H1 (cell line): ENCODE data around the gene RBM15. TPM values are rescaled to one million over a fixed set of nuclear protein-coding genes. Genes with fewer than 3 reads are reported as not detected.
A peak's percentile ranks its signal among the peaks of the same experiment; 100 is the strongest.

Experiments used
- CTCF ChIA-PET: fragments of 300-600 bp; sonication (Branson Sonifier 250); formaldehyde crosslinking; loops from one replicate; lab custom pipeline; 2021; ENCODE audit not compliant: partially characterized antibody; lab: Charles Lee
- POLR2A ChIA-PET: fragments of 300-600 bp; sonication (Branson Sonifier 250); formaldehyde crosslinking; loops from one replicate; lab custom pipeline; 2021; ENCODE audit warnings: inconsistent platforms; ENCODE audit not compliant: partially characterized antibody; lab: Charles Lee
- DNase-seq, 2 experiments: peaks; one replicate each; pipeline versions ENCODE4 v3.0.0 to v3.0.0-alpha.2; 2010 to 2022; ENCODE audit warnings: low spot score in 2 of 2, low read depth in 1 of 2, mixed read lengths in 1 of 2
- FAIRE-seq: peaks from 2 replicates; lab custom pipeline; 2011; peaks lifted over from hg19 to GRCh38; lab: Jason Lieb, UNC
- H2AFZ ChIP-seq: 2 replicates; pipeline ENCODE4 v1.8.1; 2012; ENCODE audit warnings: low read length, inconsistent platforms
- H2AK5ac ChIP-seq: 2 replicates; pipeline ENCODE4 v1.6.1; 2013; ENCODE audit warnings: low read depth, low read length
- H2BK120ac ChIP-seq: replicated peaks from 2 replicates; pipeline ENCODE3; 2013; ENCODE audit warnings: low read depth, low read length, inconsistent platforms
- H2BK12ac ChIP-seq: 2 replicates; pipeline ENCODE4 v1.6.1; 2013; ENCODE audit warnings: low read depth, low read length
- H2BK15ac ChIP-seq: 2 replicates; pipeline ENCODE4 v1.6.1; 2013; ENCODE audit warnings: low read length
- H2BK20ac ChIP-seq: 2 replicates; pipeline ENCODE4 v1.6.1; 2013; ENCODE audit warnings: low read length
- H2BK5ac ChIP-seq: 2 replicates; pipeline ENCODE4 v1.6.1; 2013; ENCODE audit warnings: low read depth, low read length
- H3K14ac ChIP-seq: 2 replicates; pipeline ENCODE4 v1.6.1; 2013; ENCODE audit warnings: inconsistent platforms; ENCODE audit not compliant: insufficient read length
- H3K18ac ChIP-seq: 2 replicates; pipeline ENCODE4 v1.6.1; 2013; ENCODE audit warnings: low read length; ENCODE audit errors: extremely low read depth
- H3K23ac ChIP-seq: 2 replicates; pipeline ENCODE4 v1.6.1; 2013; ENCODE audit warnings: inconsistent platforms; ENCODE audit not compliant: insufficient read length
- H3K23me2 ChIP-seq: 2 replicates; pipeline ENCODE4 v1.6.1; 2013; ENCODE audit warnings: low read depth, low read length
- H3K27ac ChIP-seq: 2 replicates; pipeline ENCODE4 v1.6.1; 2011; ENCODE audit warnings: low read depth, low read length, inconsistent platforms
- H3K27me3 ChIP-seq, 4 experiments: replicated peaks in 1 of 4; 1 replicate in 1 of 4; 2 replicates in 3 of 4; pipeline versions ENCODE4 v1.6.1 to v1.8.1; 2011 to 2013; ENCODE audit warnings: low read length in 3 of 4, mild to moderate bottlenecking in 3 of 4, inconsistent platforms in 2 of 4, mixed read lengths in 2 of 4, moderate library complexity in 1 of 4; ENCODE audit not compliant: control insufficient read depth in 3 of 4, insufficient read depth in 3 of 4; ENCODE audit errors: extremely low read depth in 1 of 4
- H3K36me3 ChIP-seq, 4 experiments: 2 replicates each; pipeline versions ENCODE4 v1.6.1 to v1.8.1; 2011 to 2013; ENCODE audit warnings: mild to moderate bottlenecking in 4 of 4, low read length in 3 of 4, moderate library complexity in 2 of 4, control low read depth in 1 of 4, inconsistent platforms in 1 of 4; ENCODE audit not compliant: insufficient read depth in 4 of 4, control insufficient read depth in 2 of 4
- H3K4ac ChIP-seq: replicated peaks from 2 replicates; pipeline ENCODE3; 2013; ENCODE audit warnings: low read length, low read depth, mixed read lengths, inconsistent platforms; ENCODE audit not compliant: insufficient read length
- H3K4me1 ChIP-seq, 4 experiments: replicated peaks in 1 of 4; 1 replicate in 1 of 4; 2 replicates in 3 of 4; pipeline versions ENCODE4 v1.6.1 to v1.8.1; 2011 to 2013; ENCODE audit warnings: low read length in 3 of 4, inconsistent platforms in 2 of 4, mixed read lengths in 1 of 4; ENCODE audit not compliant: insufficient read depth in 4 of 4, control insufficient read depth in 3 of 4
- H3K4me2 ChIP-seq, 2 experiments: 2 replicates each; pipeline versions ENCODE4 v1.6.1 to v1.8.1; 2011 to 2013; ENCODE audit warnings: low read depth in 2 of 2, low read length in 2 of 2, control low read depth in 1 of 2, inconsistent platforms in 1 of 2, mild to moderate bottlenecking in 1 of 2; ENCODE audit not compliant: insufficient read depth in 1 of 2
- H3K4me3 ChIP-seq, 4 experiments: fragments of 200-600, 300-600 bp in 1 of 4; sonication (generic), shearing (Covaris generic), sonication (Bioruptor Twin) in 1 of 4; 2 replicates each; pipeline versions ENCODE4 v1.5.1 to v1.8.1; 2011 to 2016; ENCODE audit warnings: low read length in 4 of 4, low read depth in 3 of 4, control low read depth in 2 of 4, inconsistent platforms in 2 of 4, mild to moderate bottlenecking in 2 of 4, mixed read lengths in 1 of 4, moderate library complexity in 1 of 4; ENCODE audit not compliant: insufficient read depth in 2 of 4; ENCODE audit errors: extremely low read depth in 1 of 4
- H3K56ac ChIP-seq: replicated peaks from 2 replicates; pipeline ENCODE3; 2013; ENCODE audit warnings: low read depth, mild to moderate bottlenecking, mixed read lengths, low read length, inconsistent platforms; ENCODE audit not compliant: insufficient read length
- H3K79me1 ChIP-seq: 2 replicates; pipeline ENCODE4 v1.6.1; 2013; ENCODE audit warnings: low read depth, low read length, control low read depth
- H3K79me2 ChIP-seq, 2 experiments: 2 replicates each; pipeline versions ENCODE4 v1.6.1 to v1.8.1; 2012 to 2013; ENCODE audit warnings: low read length in 2 of 2, mild to moderate bottlenecking in 2 of 2, inconsistent platforms in 1 of 2; ENCODE audit not compliant: insufficient read depth in 2 of 2, control insufficient read depth in 1 of 2
- H3K9ac ChIP-seq, 4 experiments: replicated peaks in 1 of 4; 1 replicate in 1 of 4; 2 replicates in 3 of 4; pipeline versions ENCODE4 v1.6.1 to v1.8.1; 2011 to 2013; ENCODE audit warnings: low read depth in 3 of 4, low read length in 3 of 4, control low read depth in 2 of 4, mild to moderate bottlenecking in 2 of 4, moderate library complexity in 2 of 4, inconsistent platforms in 1 of 4; ENCODE audit errors: extremely low read depth in 1 of 4
- H3K9me3 ChIP-seq, 2 experiments: 2 replicates each; pipeline versions ENCODE4 v1.6.1 to v1.8.1; 2012 to 2013; ENCODE audit warnings: mild to moderate bottlenecking in 2 of 2, moderate library complexity in 2 of 2, control low read depth in 1 of 2, inconsistent platforms in 1 of 2, low read depth in 1 of 2, low read length in 1 of 2, mixed read lengths in 1 of 2; ENCODE audit not compliant: insufficient read depth in 2 of 2
- H4K20me1 ChIP-seq, 2 experiments: replicated peaks in 1 of 2; 2 replicates each; pipeline versions ENCODE3 to v1.8.1; 2011 to 2013; ENCODE audit warnings: inconsistent platforms in 2 of 2, low read length in 2 of 2, mild to moderate bottlenecking in 1 of 2; ENCODE audit not compliant: insufficient read depth in 2 of 2, control insufficient read depth in 1 of 2
- H4K5ac ChIP-seq: 2 replicates; pipeline ENCODE4 v1.6.1; 2013; ENCODE audit warnings: low read length, low read depth, mixed read lengths, inconsistent platforms; ENCODE audit not compliant: insufficient read length
- H4K8ac ChIP-seq: 2 replicates; pipeline ENCODE4 v1.8.0; 2013; ENCODE audit warnings: mild to moderate bottlenecking, moderate library complexity, low read length, inconsistent platforms; ENCODE audit not compliant: insufficient read depth; ENCODE audit errors: extremely low read depth
- H4K91ac ChIP-seq: replicated peaks from 2 replicates; pipeline ENCODE3; 2013; ENCODE audit warnings: low read length, mixed read lengths, inconsistent platforms; ENCODE audit not compliant: insufficient read length
- ASH2L ChIP-seq: fragments of 200-600, 300-600 bp; sonication (generic); IDR thresholded peaks from one replicate; pipeline ENCODE4 v1.7.1; 2017; ENCODE audit warnings: low read length
- BCL11A ChIP-seq, 2 experiments: IDR thresholded peaks; one replicate each; pipeline ENCODE4 v1.6.1; 2011; ENCODE audit warnings: low read depth in 2 of 2, low read length in 2 of 2, mild to moderate bottlenecking in 2 of 2
- CREB1 ChIP-seq: IDR thresholded peaks from 2 replicates; pipeline ENCODE4 v1.6.1; 2012; ENCODE audit warnings: inconsistent platforms
- EGR1 ChIP-seq: IDR thresholded peaks from 2 replicates; pipeline ENCODE4 v1.6.1; 2011; ENCODE audit warnings: low read depth, low read length, borderline replicate concordance
- JUND ChIP-seq: IDR thresholded peaks from 2 replicates; pipeline ENCODE4 v1.6.1; 2011; ENCODE audit warnings: mild to moderate bottlenecking, improper control_type of control experiment, low read length
- NANOG ChIP-seq: IDR thresholded peaks from 2 replicates; pipeline ENCODE4 v1.6.1; 2011; ENCODE audit warnings: low read length, low read depth, mild to moderate bottlenecking, inconsistent platforms; ENCODE audit not compliant: insufficient read depth, poor library complexity, severe bottlenecking
- SAP30 ChIP-seq: fragments of 300-600 bp; sonication (generic); IDR thresholded peaks from 2 replicates; pipeline ENCODE4 v1.7.1; 2012; ENCODE audit warnings: low read length, moderate library complexity, mild to moderate bottlenecking, inconsistent platforms; ENCODE audit not compliant: insufficient read depth, insufficient replicate concordance
- SIN3A ChIP-seq, 2 experiments: IDR thresholded peaks in 1 of 2; conservative IDR thresholded peaks in 1 of 2; 2 replicates each; pipeline ENCODE4 v1.6.1; 2011 to 2012; ENCODE audit warnings: low read length in 2 of 2, improper control_type of control experiment in 1 of 2, low read depth in 1 of 2, mild to moderate bottlenecking in 1 of 2
- WGBS, 2 experiments: shearing (Covaris generic) in 1 of 2; methylation state at CpG; one replicate each; pipeline versions ENCODE4 v1.1.6 to v1.1.7; 2013 to 2015; ENCODE audit warnings: low lambda C conversion rate in 2 of 2, mixed read lengths in 2 of 2, inconsistent platforms in 1 of 2, low coverage in 1 of 2, missing lambda C conversion rate in 1 of 2; ENCODE audit not compliant: insufficient replicate concordance in 2 of 2, insufficient coverage in 1 of 2, insufficient read length in 1 of 2; ENCODE audit errors: extremely low coverage in 1 of 2, missing lambda C conversion rate in 1 of 2; 5-methylcytosine and 5-hydroxymethylcytosine counted together
- polyA plus RNA-seq, 7 experiments: library from polyadenylated mRNA; depleted of rRNA in 3 of 7; stranded (reverse) in 5 of 7; unstranded in 2 of 7; fragments of >200 nt in 5 of 7; fragments of 200-250 nt in 2 of 7; gene quantifications; 1 replicate in 5 of 7; 2 replicates in 1 of 7; 4 replicates in 1 of 7; pipeline versions ENCODE4 v1.2.1 to v1.2.3, GENCODE V29; 2011 to 2013; ENCODE audit warnings: missing spikeins in 2 of 7, mixed read lengths in 2 of 7
- total RNA-seq: library from RNA; stranded (reverse); fragmentation: NEBNext Ultra II Directional; extraction: Animal tissue kit (Norgen Biotek cat#: 25700); gene quantifications from 2 replicates; pipeline ENCODE4 v1.2.1, GENCODE V29; 2021
- TF ChIP-seq, protein P1 (sequence below): IDR thresholded peaks from 2 replicates; pipeline ENCODE4 v1.6.1; 2012; ENCODE audit warnings: inconsistent platforms

RBM15 gene
- total and polyA plus RNA-seq, 2 of the 8 experiments (the other 6 are each of a cell fraction or from before 2014, with no cell fraction given), result 13.5 to 44.9 TPM

- Histone ChIP-seq H3K56ac (peak overlapping the region; percentile 95), H3K4me2 (peak overlapping the region; percentile 78 to 80), H4K91ac (peak overlapping the region; percentile 79), H2BK20ac (no peak overlapping the region), H3K14ac (peak overlapping the region; percentile 82), H2BK15ac (peak overlapping the region; percentile 37; the same call in 1 of the 2 replicates), H3K9ac (peak overlapping the region; percentile 80 to 91 (median 89)), H4K8ac (peak overlapping the region; percentile 96; the same call in 1 of the 2 replicates), H3K36me3 (peaks cover 0 to 31% (median 8%) of the 10 kb centered on the region in 4 experiments; a peak in 6 of 8 replicates), H3K79me1 (peaks cover 11% of the 10 kb centered on the region), H3K27ac (peak overlapping the region; percentile 94), H3K23me2 (peaks cover 6% of the 10 kb centered on the region; the same call in 1 of the 2 replicates), H3K79me2 (peaks cover 28 to 40% of the 10 kb centered on the region in 2 experiments), H3K27me3 (no peaks in the 10 kb centered on the region), H3K4ac (peak overlapping the region; percentile 61), H3K4me1 (peaks cover 0 to 18% (median 15%) of the 10 kb centered on the region in 4 experiments; a peak in 6 of 7 replicates), H3K23ac (no peak overlapping the region), H4K5ac (peak overlapping the region; percentile 79), H3K4me3 (peak overlapping the region; percentile 69 to 97 (median 94)), H2BK120ac (no peak overlapping the region), H4K20me1 (peaks cover 21 to 24% of the 10 kb centered on the region in 2 experiments), H3K18ac (peak overlapping the region; percentile 26), H2BK5ac (peak overlapping the region; percentile 95), H2AFZ (no peak overlapping the region; the same call in 1 of the 2 replicates), H3K9me3 (no peaks in the 10 kb centered on the region; a peak in 1 of 4 replicates), H2BK12ac (no peak overlapping the region), H2AK5ac (no peak overlapping the region)
- ChIA-PET POLR2A (interaction anchor here (0.6 to 6.2 kb wide), 36 partner anchors 8 to 163 kb away, joined by 3 to 47 read pairs (median 6); partner anchors contain the start of genes KCNC4 and LAMTOR5), CTCF (interaction anchor here (0.7 to 11.4 kb wide), 24 partner anchors 8 to 222 kb away, joined by 3 to 146 read pairs (median 4); partner anchors contain the start of gene KCNC4)
- DNase-seq (peak in 1 of 2 experiments; percentile 94), FAIRE-seq (no peak)
- 2% methylated on average over 39 of the region's 57 CpGs; no CpG with 5 or more reads in 1 of the 2 experiments for WGBS, 2 experiments
- 0 out of 2 replicates have a peak, but pooled peaks have one; percentile 35 for TF ChIP-seq JUND
- no peak for TF ChIP-seq NANOG
- TF ChIP-seq SIN3A (conservative IDR thresholded peaks at IDR 0.05 in 1 of 2, IDR thresholded peaks at IDR 0.05 in 1 of 2; ENCODE audit: low read depth in 1 of 2, low read length in 2 of 2), result peak in 1 of 2 experiments; percentile 76; a peak in 1 of 4 replicates
- peak; percentile 83 for TF ChIP-seq ASH2L
- TF ChIP-seq EGR1, result no peak
- TF ChIP-seq, protein P1, sequence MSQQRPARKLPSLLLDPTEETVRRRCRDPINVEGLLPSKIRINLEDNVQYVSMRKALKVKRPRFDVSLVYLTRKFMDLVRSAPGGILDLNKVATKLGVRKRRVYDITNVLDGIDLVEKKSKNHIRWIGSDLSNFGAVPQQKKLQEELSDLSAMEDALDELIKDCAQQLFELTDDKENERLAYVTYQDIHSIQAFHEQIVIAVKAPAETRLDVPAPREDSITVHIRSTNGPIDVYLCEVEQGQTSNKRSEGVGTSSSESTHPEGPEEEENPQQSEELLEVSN, result peak; percentile 92
- no peak for TF ChIP-seq BCL11A (IDR thresholded peaks at IDR 0.05; ENCODE audit: low read depth in 2 of 2, low read length in 2 of 2)
- peak; percentile 94 for TF ChIP-seq CREB1
- TF ChIP-seq SAP30, result peak; percentile 12
Measured at GRCh38 chr1:110338309-110338885, 780 bp upstream of the RBM15 start.
